ENCODE measurements around the gene RETN.

The RETN gene

DNA sequence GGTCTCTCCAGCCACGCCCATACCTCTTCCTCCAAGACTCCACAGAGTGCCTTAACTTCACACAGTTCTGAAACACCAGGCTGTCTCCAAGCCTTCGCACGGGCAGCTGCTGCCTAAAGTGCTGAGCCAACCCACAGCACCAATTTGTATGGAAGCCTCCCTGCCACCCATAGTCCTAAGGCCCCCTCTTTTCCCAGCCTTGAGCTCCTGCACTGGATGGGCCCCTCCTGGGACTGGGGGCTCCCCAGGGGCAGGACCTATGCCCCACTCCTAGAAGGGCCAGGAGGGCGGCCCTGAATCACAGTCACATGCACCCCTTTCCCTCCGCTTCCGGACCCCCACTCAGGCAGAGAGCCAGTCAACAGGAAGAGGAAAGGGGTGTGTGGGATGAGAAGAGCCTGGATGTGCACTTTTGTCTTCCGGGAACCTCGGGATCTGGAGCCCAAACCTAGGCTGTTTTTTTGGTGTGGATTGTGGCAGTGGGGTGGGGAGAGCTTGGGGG, 38.2 kb downstream of the RETN start:
- TF ChIP-seq, protein P1, sequence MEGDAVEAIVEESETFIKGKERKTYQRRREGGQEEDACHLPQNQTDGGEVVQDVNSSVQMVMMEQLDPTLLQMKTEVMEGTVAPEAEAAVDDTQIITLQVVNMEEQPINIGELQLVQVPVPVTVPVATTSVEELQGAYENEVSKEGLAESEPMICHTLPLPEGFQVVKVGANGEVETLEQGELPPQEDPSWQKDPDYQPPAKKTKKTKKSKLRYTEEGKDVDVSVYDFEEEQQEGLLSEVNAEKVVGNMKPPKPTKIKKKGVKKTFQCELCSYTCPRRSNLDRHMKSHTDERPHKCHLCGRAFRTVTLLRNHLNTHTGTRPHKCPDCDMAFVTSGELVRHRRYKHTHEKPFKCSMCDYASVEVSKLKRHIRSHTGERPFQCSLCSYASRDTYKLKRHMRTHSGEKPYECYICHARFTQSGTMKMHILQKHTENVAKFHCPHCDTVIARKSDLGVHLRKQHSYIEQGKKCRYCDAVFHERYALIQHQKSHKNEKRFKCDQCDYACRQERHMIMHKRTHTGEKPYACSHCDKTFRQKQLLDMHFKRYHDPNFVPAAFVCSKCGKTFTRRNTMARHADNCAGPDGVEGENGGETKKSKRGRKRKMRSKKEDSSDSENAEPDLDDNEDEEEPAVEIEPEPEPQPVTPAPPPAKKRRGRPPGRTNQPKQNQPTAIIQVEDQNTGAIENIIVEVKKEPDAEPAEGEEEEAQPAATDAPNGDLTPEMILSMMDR (IDR thresholded peaks at IDR 0.05; ENCODE audit: extremely low read depth, insufficient read depth, missing control alignments): no peak
- in situ Hi-C loops (cut with MboI; ENCODE audit: low pct_unique_long_range_greater_than_20kb, low sequenced_read_pairs, unreplicated experiment): loop anchor here (10.0 kb wide), 1 partner anchor 88 kb away; no protein-coding TSS in a partner anchor
- no peak for DNase-seq (ENCODE audit: low spot score)

DNA sequence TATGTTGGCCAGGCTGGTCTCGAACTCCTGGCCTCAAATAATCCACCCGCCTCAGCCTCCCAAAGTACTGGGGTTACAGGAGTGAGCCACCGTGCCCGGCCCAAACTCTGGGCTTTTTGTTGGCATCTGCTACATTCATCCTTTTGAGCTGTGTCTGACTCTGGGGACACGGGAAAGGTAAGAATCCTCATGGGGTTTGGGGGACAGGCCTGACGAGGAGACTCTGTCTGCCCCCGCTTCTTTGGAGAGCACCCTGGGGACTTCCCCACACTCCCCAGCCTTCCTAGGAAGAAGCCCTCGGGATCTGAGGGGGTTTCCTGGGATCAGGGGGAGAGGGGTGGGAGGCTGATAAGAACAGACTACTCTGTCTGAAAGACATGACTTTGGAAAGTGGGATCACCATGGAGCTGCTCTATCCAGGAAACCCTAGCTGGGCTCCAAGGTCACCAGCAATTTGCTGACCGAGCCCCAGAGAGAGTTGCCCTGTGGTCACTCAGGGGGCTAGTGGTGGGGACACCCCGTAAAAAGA, 41.1 kb downstream of the RETN start:
- in situ Hi-C loops (cut with MboI; ENCODE audit: low pct_unique_long_range_greater_than_20kb, low sequenced_read_pairs, unreplicated experiment): loop anchor here (10.0 kb wide), 1 partner anchor 85 kb away; no protein-coding TSS in a partner anchor
- DNase-seq (ENCODE audit: low spot score): no peak
- TF ChIP-seq, protein P1 (IDR thresholded peaks at IDR 0.05; ENCODE audit: extremely low read depth, insufficient read depth, missing control alignments): no peak

DNA sequence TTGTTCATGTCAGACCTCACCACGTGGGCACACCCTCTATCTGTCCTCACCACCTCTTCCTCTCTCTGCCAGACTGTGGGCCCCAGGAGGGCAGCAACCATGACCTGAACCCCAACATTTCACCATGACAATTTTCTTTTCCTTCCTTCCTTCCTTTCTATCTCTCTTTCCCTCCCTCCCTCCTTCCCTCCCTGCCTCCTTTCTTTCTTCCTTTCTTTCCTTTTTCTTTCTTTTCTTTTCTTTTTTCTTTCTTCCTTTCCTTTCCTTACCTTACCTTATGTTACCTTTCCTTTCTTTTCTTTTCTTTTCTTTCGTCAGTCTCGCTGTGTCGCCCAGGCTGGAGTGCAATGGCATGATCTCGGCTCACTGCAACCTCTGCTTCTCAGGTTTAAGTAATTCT, 41.8 kb downstream of the RETN start:
- DNase-seq (ENCODE audit: low spot score): no peak
- TF ChIP-seq, protein P1 (IDR thresholded peaks at IDR 0.05; ENCODE audit: extremely low read depth, insufficient read depth, missing control alignments): no peak
- in situ Hi-C loops (cut with MboI; ENCODE audit: low pct_unique_long_range_greater_than_20kb, low sequenced_read_pairs, unreplicated experiment): no loop called here

DNA sequence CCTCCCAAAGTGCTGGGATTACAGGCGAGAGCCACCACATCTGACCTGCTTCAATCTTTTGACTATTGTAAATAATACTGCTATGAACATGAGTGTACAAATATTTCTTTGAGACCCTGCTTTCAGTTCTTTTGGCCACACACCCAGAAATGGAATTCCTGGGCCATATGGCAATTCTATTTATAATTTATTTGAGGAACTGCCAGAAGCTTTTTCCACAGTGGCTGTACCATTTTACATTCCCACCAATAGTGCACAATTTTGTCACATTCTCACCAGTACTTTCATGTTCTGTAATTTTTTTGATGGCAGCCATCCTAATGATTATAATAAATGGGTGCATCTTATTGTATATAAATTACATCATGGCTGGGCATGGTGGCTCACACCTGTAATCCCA, 46.8 kb downstream of the RETN start:
- in situ Hi-C loops (cut with MboI; ENCODE audit: low pct_unique_long_range_greater_than_20kb, low sequenced_read_pairs, unreplicated experiment): no loop called here
- TF ChIP-seq, protein P1 (IDR thresholded peaks at IDR 0.05; ENCODE audit: extremely low read depth, insufficient read depth, missing control alignments): no peak
- DNase-seq (ENCODE audit: low spot score): no peak

DNA sequence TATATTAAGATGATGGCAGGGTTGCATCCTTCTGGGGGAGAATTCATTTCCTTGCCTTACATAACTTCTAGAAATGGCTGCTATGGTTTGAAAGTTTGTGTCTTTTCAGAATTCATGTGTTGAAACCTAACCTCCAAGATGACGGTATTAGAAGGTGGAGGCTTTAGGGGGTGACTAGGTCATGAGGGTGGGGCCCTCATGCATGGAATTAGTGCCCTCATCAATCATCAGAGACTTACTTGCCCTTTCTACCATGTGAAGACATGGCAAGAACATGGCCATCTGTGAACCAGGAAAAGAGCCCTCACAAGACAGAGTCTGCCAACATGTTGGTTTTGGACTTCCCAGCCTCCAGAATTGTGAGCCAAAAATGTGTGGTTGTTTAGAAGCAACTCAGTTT, 47.9 kb downstream of the RETN start:
- in situ Hi-C loops (cut with MboI; ENCODE audit: low pct_unique_long_range_greater_than_20kb, low sequenced_read_pairs, unreplicated experiment): no loop called here
- TF ChIP-seq, protein P1 (IDR thresholded peaks at IDR 0.05; ENCODE audit: extremely low read depth, insufficient read depth, missing control alignments): no peak
- DNase-seq (ENCODE audit: low spot score): no peak

DNA sequence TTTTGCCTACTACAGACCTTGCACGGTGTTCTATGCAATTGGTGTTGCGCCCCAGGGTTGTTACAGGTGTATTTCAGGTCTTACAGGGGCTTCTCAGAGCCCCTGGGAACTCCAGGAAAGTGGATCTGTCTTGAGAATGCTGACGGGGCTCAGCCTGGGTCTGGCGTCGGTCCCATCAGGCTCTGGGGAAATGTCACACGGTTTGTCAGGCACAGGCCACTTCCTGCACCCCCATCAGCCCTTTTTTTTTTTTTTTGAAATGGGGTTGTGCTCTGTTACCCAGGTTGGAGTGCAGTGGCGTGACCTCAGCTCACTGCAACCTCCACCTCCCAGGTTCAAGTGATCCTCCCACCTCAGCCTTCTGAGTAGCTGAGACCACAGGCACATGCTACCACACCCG, 49.8 kb downstream of the RETN start:
- TF ChIP-seq, protein P1 (IDR thresholded peaks at IDR 0.05; ENCODE audit: extremely low read depth, insufficient read depth, missing control alignments): no peak
- in situ Hi-C loops (cut with MboI; ENCODE audit: low pct_unique_long_range_greater_than_20kb, low sequenced_read_pairs, unreplicated experiment): no loop called here
- DNase-seq (ENCODE audit: low spot score): no peak

Measured in GM13977 (cell line).